CD4-positive, alpha-beta T cell treated with Interleukin-4 for 4 hours (primary cell): ENCODE data around the gene HOXA3.

Experiments
- DNase-seq: peaks from one replicate; pipeline ENCODE4 v3.0.0-alpha.2; 2020

The HOXA3 gene

DNA sequence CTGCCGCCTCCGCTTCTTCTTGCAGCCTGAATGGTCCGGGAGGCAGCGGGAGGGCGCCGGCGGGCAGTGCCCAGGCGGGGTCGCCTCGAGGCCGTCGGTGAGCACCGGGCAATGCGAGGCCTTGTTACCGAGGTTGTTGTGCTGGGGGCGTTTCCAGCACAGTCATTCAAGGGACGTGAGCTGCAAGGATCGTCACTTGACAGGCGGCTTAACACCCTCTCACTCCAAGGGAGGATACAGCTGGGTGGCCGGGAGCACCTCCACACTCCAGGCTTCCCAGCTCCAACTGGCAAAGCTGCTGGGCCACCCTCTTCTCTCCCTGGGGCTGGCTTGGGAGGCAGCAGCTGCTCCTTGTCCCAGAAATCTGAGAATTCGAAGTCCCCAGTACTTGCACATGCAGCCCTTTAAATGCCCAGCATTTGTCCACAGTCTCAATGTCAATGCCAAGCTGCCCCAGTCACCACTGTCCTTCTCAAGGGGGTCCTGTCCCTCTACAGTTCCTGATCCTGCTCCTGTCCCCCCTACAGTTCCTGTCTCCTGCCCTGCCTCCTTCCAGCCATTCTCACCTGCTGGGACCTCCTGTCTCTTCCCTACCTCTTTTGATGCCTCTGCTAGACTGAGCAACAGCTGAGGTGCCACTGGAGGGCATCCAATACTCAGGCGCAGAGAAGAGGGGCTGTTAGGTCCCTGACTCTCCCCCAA, 37.1 kb upstream of the HOXA3 start:
- DNase-seq, result no peak

DNA sequence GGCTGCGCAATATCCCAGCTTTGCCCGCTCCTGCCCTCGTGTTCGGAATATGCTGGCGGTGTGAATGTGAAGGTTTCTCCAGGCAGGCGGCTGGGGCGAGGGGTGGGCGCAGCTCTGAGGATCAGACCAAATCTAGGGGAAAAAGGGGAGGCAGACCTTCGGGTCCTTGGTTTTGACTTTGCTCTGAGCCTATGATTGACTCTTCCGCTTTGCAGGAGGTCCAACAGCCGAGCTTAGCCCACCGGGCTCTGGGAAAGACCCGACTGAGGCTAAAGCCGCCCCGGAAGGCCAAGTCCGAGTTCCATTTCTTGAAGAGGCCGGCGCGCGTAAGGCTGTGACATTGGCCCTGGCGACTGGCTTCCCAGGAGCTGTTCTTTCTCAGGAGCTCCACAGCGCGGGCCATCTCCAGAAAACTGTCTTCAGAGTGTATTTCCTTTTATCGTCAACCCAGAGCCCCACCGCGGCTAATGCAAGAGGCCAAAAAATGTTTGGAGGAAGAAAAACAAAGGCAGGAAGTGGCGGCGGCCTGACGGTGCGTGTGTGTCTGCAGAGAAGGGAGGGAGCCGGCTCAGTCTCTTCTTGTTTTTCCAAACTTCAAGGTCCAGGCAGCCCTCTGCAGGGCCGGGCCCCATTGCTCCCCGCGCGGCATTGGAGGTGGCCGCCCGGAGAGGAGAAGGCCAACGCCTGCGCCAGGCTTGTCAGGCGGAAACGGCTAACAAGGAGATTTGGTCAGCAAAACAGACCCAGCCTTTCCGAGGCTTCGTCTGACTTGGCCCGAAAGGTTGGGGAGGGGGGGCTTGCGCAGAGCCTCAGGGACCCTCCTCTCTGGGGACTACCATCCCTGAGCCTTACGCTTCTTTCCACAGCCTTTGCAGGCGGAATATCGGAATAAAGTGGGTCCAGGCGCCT, 36.3 kb upstream of the HOXA3 start:
- peak; percentile 24 for DNase-seq

DNA sequence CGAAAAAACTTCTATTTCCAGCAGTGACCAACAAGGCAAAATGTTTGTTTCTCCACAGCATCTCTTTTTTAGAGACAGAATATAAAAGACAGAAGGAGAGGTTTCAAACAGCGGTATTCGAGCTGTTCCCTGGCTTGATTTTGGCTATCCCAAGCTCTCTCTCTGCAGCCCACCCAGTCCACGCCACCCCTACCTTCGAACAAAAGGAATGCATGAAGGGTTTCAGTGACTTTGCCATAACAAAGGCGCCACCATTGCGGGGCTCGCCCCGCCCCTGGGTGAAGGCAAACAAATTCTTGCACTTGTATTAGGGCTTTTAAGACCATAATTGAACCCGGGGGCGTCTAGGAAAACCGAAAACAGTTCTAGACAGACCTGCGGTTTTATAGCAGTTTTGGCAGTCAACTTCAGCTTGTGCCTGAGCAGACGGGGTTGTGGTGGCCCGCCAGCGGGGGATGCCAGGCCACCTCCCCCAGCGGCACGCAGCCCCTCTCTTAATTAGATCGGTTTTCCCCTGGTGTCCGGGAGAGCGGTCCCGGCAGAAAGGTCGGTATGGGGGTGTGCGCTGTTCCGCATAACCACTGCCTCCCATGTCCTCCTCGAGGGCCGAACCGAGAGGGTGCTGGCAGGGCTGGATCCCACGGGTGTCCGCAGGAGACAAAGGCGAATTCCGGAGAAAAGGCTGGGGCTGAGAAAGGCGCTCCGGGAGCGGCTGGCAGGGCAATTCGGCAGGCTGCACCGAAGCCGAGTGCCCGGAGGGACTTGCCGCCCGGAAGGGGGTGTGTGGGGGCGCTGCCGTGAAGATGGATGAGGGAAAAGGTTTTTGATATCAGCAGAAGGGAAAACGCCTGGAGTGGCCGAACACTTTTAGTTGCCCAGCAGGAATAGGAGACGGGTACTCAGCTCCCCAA, 35.3 kb upstream of the HOXA3 start:
- no peak for DNase-seq

DNA sequence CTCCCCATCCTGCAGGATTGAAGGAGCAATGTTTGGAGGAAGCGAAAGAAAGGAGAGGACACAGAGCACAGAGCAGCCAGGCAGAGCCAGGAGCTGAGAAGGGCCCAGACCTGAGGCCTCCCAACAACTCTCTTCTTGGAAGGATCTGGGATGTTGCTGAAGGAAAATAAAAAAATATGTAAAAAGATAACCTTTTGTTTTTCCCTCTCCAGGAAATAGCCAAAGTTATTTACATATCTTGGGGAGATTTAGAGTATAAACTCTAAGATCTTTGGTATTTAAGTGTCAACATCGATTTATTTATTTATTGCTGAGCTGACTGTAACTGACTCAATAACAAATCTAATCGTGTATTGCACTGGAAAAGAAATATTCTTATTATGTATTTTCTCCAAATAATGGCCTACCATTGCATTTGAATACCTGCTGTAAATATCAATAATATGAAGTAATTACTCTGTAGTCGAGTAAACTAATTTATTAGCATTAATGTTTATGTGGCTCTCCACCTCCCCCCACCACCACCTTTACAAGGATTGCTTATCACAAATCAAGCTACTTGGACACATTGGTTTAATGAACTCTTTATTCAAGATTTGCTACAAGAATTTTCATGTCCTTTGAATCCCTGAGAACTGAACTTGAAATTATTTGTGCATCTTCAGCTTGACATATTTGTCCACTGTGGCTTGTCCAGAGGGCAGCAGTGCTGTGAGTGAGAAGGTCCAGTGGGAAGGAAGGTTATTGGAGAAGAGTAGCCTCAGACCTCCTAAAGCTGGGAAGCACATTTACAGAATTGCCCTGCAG, 34.5 kb upstream of the HOXA3 start:
- DNase-seq, result no peak

DNA sequence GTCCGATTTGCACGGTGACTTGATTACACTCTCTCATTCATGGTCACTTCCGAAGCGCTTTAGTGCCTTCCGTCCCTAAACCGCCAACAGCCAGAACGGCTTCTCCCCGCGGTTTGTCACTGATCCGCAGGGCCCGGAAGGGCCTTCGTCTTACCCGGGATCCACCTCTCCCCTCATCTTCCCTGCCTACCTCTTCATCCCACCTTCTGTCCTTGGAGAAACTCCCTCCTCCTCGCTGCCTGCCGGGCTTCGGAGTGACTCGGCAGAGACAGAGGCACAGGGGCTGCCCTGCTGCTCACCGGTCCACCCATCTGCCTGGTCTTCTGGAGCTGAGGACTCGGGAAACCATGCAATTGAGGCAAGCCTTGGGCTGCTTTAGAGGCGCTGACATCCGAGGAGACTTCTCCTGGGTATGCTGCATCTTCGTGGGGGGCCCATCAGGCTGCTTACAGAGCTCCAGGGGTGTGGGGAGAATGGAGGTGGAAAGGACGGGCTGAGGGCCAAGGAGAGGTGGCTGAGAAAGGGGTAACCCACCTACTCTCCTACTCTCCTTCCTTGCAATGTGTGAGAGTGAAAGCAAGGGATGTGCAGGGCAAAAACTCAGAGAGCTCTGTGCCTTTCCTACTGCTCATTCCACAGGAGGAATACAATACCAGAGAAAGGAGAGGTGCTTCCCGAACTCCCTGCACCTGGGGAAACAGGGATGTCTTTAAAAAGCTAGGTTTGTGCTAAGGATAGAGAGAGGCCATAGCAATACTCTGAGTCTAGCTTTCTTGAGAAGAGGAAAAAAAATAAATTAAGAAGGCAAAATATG, 33.7 kb upstream of the HOXA3 start:
- DNase-seq, result no peak

DNA sequence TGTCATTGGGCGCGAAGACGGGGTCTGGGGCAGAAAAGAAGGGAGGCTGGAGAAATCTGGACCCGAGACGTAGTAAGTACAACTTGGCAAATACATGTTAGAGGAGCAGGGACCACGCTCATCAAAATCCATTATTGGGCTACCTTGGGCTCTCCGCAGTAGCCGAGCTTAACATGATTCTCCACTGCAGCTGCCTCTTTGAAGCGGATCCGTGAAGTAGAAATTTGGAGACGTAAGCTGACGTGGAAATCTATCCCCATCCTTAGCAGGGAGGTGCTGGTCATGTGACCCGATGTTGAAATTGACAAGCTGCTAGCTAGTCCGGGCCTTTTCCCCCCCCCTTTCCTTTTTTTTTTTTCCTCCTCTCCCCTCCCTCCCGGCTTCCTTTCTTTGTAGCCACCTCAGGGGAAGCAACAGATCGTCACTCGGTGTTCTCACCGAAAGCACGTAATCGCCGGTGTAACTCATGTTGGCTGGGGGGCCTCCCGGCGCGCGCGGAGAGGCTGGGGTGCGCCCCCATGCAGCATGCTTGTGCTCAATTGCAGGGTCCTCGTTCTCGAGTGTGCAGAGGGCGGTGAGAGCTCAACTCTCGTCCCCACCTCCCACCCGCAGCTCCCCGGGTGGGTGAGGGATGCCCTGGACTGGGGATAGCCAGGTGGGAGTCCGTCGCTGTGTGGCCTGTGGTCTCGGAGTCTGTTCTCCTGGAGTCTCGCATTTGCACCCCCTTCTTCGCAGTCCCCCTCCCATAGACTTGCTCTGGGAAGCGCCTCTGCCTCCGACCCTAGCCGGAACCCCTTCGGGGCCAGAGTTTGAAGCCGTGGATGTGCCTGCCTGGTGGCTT, 32.9 kb upstream of the HOXA3 start, which contains the start of gene HOXA11:
HOXA11 (minus strand) TSS at position 220 of the 841 bp plus-strand sequence; CDS start at position 132, 88 bp downstream.
- DNase-seq, result no peak

DNA sequence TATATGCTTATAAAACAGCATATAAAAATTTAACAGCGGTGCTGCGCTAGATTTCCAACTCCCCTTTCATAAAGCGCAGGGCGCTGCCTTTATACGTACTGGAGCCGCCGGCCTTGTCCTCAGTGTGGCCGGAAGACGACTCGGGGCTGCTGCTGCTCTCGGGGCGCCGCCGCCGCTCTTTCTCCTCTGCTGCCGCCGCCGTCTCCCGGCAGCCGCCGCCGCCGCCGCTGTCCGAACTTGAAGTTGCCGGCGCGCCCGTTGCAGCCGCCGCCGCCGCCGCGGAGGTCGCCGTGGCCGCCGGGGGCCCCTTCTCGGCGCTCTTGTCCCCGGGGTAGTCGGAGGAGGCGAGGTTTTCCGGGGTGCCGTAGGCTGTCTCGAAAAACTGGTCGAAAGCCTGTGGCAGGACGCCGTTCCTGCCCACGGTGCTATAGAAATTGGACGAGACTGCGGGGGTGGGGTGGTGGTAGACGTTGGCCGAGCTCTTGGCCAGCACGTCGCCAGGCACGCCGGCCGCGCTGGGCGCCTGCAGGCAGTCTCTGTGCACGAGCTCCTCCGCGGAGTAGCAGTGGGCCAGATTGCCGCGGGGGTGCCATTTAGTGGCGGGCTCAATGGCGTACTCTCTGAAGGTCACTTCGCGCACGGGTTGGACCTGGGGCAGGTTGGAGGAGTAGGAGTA, 32.1 kb upstream of the HOXA3 start:
- no peak for DNase-seq

DNA sequence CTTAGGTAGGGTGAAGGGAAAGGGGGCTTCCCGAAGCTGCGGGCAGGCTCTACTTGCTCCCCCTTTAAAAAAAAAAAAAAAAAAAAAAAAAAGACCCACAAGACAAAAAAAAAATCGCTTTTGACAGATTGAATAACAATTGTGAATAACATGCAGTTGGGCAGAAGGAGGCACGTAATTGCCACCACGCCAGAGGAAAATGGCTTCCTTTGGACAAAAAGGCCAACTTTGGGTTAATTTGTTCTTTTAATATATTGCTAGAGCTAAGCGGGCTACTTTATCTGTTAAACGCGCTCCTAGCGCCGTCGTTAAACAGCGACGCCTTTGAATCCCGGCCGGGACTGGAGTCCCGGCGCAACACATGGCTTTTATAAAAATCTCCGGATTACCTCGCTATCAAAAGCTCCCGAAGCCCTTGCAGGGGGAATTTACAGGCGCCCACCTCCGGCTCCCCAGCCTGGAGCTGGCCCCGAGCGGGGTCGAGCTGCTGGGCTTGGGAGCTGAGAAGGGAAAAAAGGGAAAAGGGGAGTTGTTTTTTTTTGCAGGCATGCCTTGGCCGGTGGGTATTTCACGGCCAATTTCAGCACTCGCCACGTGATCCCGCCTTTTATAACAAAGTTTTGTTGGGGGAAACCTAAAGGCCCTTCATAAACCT, 31.4 kb upstream of the HOXA3 start:
- no peak for DNase-seq

DNA sequence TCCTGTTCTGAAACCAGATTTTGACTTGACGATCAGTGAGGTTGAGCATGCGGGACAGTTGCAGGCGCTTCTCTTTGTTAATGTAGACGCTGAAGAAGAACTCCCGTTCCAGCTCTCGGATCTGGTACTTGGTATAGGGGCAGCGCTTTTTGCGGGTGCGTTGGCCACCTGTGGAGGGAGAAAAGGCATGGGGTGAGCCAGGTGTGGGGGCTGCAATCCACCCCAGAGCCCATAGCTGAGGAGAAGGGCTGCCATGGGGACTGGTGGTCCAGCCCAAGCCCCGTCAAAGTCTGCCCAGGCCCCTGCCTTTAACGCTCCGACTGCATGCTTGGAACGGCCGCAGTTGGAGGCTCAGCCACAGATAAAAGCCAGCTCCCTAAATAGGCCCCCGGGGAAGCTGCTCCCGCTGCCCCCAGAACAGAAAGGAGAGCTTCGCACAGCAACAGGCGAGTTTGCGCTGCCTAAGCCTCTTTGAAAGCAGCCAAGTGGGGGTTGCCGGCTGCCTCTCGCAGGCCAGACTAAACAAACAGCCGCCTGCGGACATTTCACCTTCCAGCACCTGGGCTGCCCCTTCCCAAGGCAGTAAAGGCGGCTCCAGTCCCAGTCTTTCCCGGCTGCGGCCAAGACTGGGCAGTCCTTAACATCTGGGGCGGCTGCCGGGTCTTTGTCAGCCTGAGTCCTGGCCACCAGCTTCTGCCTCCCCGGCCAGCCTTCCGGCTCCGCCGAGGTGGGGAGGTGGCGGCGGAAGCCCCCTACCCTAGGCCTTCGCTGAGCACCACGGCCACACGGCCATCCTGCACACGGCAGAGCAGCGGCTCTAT, 30.7 kb upstream of the HOXA3 start:
- no peak for DNase-seq

DNA sequence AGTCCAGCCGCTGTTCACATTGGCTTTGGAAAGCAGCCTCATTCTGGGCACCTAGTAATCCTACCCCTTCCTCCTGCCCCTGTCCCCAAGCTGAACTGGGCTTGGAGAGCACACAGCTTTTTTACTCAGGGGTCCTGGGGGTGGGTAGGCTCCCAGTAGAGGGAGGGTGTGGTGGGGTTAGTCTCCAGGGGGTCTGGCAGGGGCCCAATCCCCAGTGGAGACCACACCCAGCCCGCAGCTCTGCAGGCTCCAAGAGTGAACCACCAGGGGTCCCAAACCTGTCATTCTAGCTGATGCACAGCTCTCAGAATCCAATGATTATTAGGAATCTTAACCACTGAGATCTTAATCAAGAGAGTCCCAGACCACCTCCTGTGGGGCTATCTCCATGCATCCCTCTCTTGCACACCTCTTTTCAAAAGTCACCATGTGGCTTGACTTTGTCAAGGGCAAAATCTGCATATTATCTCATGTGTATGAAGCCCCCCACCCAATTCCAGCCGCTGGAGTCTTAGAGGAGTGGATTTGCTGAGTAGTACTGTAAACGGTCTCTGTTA, 30.0 kb upstream of the HOXA3 start:
- DNase-seq, result no peak

DNA sequence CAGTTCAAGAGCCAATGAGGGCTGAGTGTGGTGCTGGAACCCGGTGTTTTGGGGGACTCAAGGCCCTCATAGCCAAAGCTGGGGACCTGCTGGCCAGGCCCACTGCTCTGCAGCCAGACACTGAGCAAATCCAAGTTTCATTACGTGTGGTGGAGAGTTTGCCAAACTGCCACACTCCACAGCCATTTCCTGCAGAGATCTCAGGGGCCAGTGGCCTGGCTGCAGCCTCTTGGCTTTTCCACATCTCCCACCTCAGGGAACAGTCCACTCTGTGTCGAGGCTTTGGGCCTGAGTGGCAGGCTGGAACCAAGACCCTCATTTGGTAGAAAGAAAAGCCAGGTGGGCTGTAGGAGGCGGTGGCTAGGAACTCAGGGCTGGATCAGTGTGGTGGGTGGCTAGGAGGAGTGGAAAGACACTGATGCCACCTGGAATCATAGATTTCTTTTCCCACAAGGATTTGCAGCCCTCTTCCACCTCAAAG, 29.5 kb upstream of the HOXA3 start:
- DNase-seq, result no peak

DNA sequence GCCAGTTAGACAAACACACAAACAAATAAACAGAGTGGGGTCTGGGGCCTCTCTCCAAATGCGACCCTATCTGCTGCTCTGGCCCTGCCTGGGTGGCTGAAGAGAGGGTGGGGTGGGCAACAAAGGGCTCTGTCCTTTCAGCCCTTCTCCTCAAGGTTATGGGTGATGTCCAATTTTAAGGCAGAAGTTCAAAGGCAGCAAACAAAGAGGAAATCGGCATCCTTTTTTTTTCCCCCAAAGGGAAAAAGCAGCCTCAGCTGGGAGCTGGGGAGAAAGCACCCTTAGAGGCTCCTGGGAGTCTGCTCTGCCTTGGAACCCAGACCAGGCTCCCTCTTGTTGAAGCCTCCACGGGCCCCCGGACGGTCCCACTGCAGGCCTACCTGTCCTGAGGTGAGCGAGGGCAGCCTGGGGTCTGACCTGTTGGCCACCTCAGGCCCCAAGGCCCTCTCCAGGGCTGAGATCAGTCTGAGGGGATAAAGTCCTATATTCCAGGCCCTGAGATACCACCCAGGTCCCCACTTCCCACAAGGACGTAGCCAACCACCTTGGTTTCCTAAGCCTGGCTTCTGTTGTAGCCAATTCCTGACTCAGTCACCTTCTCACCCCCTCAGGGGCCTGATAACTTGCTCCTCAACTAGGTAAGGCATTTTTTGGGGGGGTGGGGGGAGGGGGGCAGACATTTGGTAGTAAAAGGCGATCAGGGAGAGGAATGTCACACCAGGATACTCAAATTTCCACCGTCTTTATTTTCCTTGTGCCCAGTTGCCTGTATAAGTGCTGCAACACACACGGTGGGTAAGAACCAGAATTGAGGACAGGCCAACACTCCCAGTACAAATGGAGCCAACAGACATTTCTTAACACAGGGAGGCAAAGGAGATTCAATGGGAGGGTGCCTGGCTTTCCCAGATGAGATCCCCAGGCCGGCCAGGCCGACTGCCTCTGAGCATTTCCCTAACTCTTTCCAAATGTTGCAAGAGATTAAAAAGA, 28.3 kb upstream of the HOXA3 start:
- no peak for DNase-seq

DNA sequence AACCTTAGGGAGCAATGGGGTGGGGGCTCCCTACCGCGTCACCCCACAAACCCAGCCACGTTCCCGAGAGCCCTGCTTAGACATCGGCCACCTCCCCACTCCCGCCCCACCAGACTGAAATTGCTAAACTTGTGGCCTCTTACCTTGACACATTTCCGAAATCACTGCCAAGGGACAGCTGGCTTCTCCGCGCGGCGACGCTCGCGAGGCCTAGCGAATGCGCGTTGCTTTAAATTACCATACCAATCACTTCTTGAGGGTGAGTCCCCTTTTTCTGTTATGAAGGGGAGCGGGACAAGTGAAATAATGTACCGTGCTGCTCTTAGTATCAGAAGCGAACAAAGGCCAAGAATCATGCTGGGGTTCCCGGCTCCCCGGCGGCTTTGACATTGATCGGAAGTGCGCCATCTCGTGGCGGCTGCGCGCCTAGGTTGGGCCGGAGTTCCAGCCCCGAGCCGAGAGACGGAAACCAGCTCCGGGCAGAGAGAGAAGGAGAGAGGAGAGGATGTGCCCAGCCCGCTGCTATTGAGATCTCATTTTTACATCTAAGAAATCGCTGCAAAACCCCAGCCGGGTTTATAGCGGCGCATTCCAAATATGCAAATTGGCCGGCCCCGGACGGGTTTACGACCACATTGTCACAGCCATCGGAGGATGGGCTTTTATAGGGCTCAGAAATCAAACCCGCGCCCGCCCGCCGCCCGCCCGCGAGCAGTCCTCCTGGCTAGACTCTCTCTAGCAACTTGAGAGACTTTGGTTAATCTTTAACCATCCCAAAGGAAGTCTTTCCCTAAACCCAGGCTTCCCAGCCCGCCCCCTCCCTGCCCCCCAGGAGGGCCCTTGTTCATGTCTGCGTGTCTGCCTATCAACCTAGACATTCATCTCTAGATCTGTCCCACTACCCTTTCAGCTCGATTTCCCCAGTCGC, 27.4 kb upstream of the HOXA3 start:
- DNase-seq, result peak; percentile 42

DNA sequence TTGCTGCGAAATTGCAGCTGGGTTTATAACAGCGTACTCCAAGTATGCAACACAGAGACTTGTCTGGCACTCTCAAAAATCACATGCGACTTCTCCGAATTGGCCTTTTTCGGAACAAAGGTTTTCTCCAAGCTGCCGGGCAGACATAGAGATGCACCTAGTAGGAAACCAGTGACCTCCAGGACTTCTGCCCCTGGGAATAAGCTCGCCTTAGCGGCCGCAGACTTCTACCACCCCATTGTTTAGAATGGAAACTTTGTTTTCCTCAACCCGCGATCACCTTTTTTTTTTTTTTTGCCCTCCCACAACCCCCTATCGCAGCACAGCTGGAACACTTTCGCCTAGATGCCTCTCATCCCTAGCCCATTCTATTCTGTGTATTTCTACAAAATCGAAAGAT, 26.6 kb upstream of the HOXA3 start:
- DNase-seq, result no peak

DNA sequence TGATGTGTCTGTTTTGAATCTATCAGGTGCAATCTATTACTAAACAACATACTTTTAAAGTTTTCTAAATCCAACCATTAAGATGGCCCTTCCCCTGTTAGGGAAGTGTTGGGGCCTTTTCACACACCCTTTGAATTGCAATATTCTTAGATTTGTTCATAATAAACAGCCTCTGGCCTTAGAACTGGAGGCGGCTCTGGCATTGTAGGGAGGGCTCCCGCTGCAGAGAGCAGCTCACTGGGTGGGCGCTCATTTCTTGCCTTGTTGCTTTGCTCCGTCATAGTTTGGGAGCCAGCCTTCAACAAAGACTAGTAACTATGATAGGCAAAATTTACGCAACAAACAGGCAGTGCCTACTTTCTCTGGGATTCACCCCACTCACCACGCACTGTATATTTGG, 26.0 kb upstream of the HOXA3 start:
- DNase-seq, result no peak
